Right lobe of liver (tissue), 5 donors: ENCODE measurements around the gene CDYL2. TPM values are rescaled to one million over a fixed set of nuclear protein-coding genes. Genes with fewer than 3 reads are reported as not detected.

Experiments
- total RNA-seq, 6 experiments: library from RNA; depleted of rRNA in 2 of 6; stranded (reverse); fragments of >200 nt in 2 of 6; fragmentation: NEBNext Ultra II Directional in 3 of 6; extraction: Animal tissue kit (Norgen Biotek cat#: 25700) in 3 of 6; gene quantifications; one replicate each; pipeline versions ENCODE4 v1.1.0 to v1.2.4, GENCODE V29; 2016 to 2023
- donor health status: DM: no; HTN: no; CAD: no.
- donor health status: DM: no; HTN: no; CAD: no.
- donor health status: DM: no; HTN: yes; CAD: no.
- donor health status: DM: no; HTN: yes; CAD: no.

CDYL2 gene
- total RNA-seq, 6 experiments from 2014 or later: 2.2 to 12.7 (median 6.3) TPM

Other genes starting within 250 kb of the CDYL2 start
- gene CMC2, start 202.3 kb upstream of the CDYL2 start, total RNA-seq: 10 to 100 TPM; 23.5 to 58.3 (median 42.1) TPM
- gene CENPN, start 202.6 kb upstream of the CDYL2 start, total RNA-seq: 10 to 100 TPM in 1 of 6 experiments, 1 to 10 TPM in 5; 6.6 to 11.4 (median 7.9) TPM
- gene ATMIN, start 231.2 kb upstream of the CDYL2 start, total RNA-seq: 10 to 100 TPM; 12.8 to 15.5 (median 14.6) TPM